ENCODE results near the gene CDC5L. TPM values are rescaled to one million over a fixed set of nuclear protein-coding genes. Genes with fewer than 3 reads are reported as not detected.
A peak's percentile ranks its signal among the peaks of the same experiment; 100 is the strongest.

The CDC5L gene
- total and polyA plus RNA-seq, 2 of the 13 experiments (the other 11 are each of a cell fraction or from before 2014, with no cell fraction given): 11.0 to 34.2 TPM

- peak; percentile 48; the same call in 1 of the 2 replicates for TF ChIP-seq HNF4G (IDR thresholded peaks at IDR 0.05; ENCODE audit: borderline replicate concordance, low read depth, low read length)
- TF ChIP-seq HNF4G (CRISPR knock-in tag; IDR thresholded peaks at IDR 0.05; ENCODE audit: borderline replicate concordance, low read depth): no peak
- TF ChIP-seq CREM (IDR thresholded peaks at IDR 0.05): no peak
- TF ChIP-seq CREM (CRISPR knock-in tag; IDR thresholded peaks at IDR 0.05): no peak
- TF ChIP-seq RELA (CRISPR knock-in tag; IDR thresholded peaks at IDR 0.05): 0 out of 2 replicates have a peak, but pooled peaks have one; percentile 25
- no peak for TF ChIP-seq ZSCAN25 (CRISPR knock-in tag; IDR thresholded peaks at IDR 0.05)
- no peak for TF ChIP-seq ZBTB25 (CRISPR knock-in tag; IDR thresholded peaks at IDR 0.05)
- no peak for TF ChIP-seq BRF2 (CRISPR knock-in tag; IDR thresholded peaks at IDR 0.05)
- TF ChIP-seq CBX5 (CRISPR knock-in tag; IDR thresholded peaks at IDR 0.05; ENCODE audit: borderline replicate concordance): 0 out of 2 replicates have a peak, but pooled peaks have one; percentile 25
- TF ChIP-seq CEBPB (IDR thresholded peaks at IDR 0.05; ENCODE audit: borderline replicate concordance, low read depth, low read length): peak; percentile 34; the same call in 1 of the 2 replicates
- TF ChIP-seq DBP (CRISPR knock-in tag; IDR thresholded peaks at IDR 0.05; ENCODE audit: not compliant biosample characterization): no peak
- TF ChIP-seq ELF3 (CRISPR knock-in tag; IDR thresholded peaks at IDR 0.05): 0 out of 2 replicates have a peak, but pooled peaks have one; percentile 10
- 0 out of 2 replicates have a peak, but pooled peaks have one; percentile 17 for TF ChIP-seq ARID3A (IDR thresholded peaks at IDR 0.05; ENCODE audit: low read depth, low read length)
- TF ChIP-seq PBX3 (CRISPR knock-in tag; IDR thresholded peaks at IDR 0.05; ENCODE audit: borderline replicate concordance): no peak
- TF ChIP-seq HNRNPH1 (optimal IDR thresholded peaks at IDR 0.05; ENCODE audit: low read depth, low read length): no peak
- no peak for TF ChIP-seq SP1 (IDR thresholded peaks at IDR 0.05)
- no peak for TF ChIP-seq SP1 (CRISPR knock-in tag; IDR thresholded peaks at IDR 0.05)
- no peak for TF ChIP-seq BORCS8-MEF2B (CRISPR knock-in tag; IDR thresholded peaks at IDR 0.05)
- TF ChIP-seq TEAD3 (CRISPR knock-in tag; optimal IDR thresholded peaks at IDR 0.05; ENCODE audit: borderline replicate concordance): peak; percentile 35
- 0 out of 2 replicates have a peak, but pooled peaks have one; percentile 32 for TF ChIP-seq ZNF644 (CRISPR knock-in tag; IDR thresholded peaks at IDR 0.05; ENCODE audit: low read depth)
- TF ChIP-seq ZC3H13 (CRISPR knock-in tag; IDR thresholded peaks at IDR 0.05): no peak
- TF ChIP-seq TBL1XR1 (IDR thresholded peaks at IDR 0.05; ENCODE audit: borderline replicate concordance, low read length, partially characterized antibody): no peak
- no peak for TF ChIP-seq ZNF383 (CRISPR knock-in tag; IDR thresholded peaks at IDR 0.05; ENCODE audit: borderline replicate concordance)
- TF ChIP-seq CEBPG (CRISPR knock-in tag; IDR thresholded peaks at IDR 0.05): 0 out of 2 replicates have a peak, but pooled peaks have one; percentile 13
- no peak for TF ChIP-seq ASH2L (IDR thresholded peaks at IDR 0.05; ENCODE audit: insufficient read length, low read depth, low read length)
- TF ChIP-seq ELF4 (CRISPR knock-in tag; IDR thresholded peaks at IDR 0.05; ENCODE audit: borderline replicate concordance): no peak
These were observed 106.5 kb downstream of the CDC5L start (continued) for GRCh38 chr6:44494011-44494501.
